ENCODE results near the gene SPTBN1. TPM values are rescaled to one million over a fixed set of nuclear protein-coding genes. Genes with fewer than 3 reads are reported as not detected.

SPTBN1 gene
- total RNA-seq, 4 donors from 2014 or later: 132 to 239 (median 195) TPM

DNA sequence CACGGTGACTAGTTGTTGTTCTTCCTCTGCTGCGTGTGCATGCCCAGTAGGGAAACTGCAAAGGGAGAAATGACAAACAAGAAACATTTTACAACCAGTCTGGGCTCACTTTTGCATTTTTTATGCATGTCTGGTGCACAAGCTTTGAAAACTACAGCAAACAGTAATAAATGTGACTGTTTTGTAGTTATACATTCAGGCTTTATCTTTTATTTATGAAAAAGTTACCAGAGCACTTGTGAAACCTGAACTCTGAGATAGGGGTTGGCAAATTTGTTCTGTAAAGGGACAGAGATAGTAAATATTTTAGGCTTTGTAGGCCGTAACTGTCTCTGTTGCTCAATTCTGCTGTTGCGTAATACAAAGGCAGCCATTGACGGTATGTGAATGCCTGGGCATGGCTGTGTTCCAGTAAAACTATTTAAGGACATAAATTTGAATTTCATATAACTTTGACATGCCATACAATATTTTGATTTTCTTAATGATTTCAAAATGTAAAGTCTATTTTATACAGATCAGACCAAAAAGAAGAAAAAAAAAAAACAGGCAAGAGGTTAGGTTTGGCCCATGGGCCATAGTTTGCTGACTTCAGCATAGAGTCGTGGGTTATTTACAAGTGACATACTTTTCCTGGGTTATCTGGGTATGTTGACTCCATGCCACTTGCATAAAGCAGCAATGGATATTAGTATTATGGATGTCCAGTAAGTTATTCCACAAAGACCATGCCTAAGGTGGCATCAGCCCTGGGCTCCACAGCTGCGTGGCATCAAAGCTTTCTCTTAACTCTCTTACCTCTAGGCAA lies 213.8 kb downstream of the SPTBN1 start:
- DNase-seq (ENCODE audit: low spot score in 2 of 2): peak in 1 of 2 donors; percentile 72
- no peak overlapping the region for H3K4me3 ChIP-seq (ENCODE audit: low read depth, poor library complexity, severe bottlenecking)
- 32 to 36% methylated on average over 7 of the region's 7 CpGs for WGBS, 2 donors
- intact Hi-C loops (cut with DNase I; ENCODE audit: low total_unique reads): loop anchor here (2.0 to 10.0 kb wide), 2 partner anchors 377 to 505 kb away; no protein-coding TSS in a partner anchor
- no peak for TF ChIP-seq POLR2A (IDR thresholded peaks at IDR 0.05)
- no peak for TF ChIP-seq CTCF (IDR thresholded peaks at IDR 0.05)

GRCh38 chr2:54670485-54671009 lies 214.4 kb downstream of the SPTBN1 start:
- no peak overlapping the region for H3K4me3 ChIP-seq (ENCODE audit: low read depth, poor library complexity, severe bottlenecking)
- TF ChIP-seq POLR2A (IDR thresholded peaks at IDR 0.05) (no peak), CTCF (IDR thresholded peaks at IDR 0.05) (no peak)
- no peak for DNase-seq (ENCODE audit: low spot score in 2 of 2)
- 87% methylated on average over 9 of the region's 9 CpGs for WGBS, 2 donors
- intact Hi-C loops (cut with DNase I; ENCODE audit: low total_unique reads): loop anchor here (2.0 kb wide), 1 partner anchor 376 kb away; no protein-coding TSS in a partner anchor

DNA sequence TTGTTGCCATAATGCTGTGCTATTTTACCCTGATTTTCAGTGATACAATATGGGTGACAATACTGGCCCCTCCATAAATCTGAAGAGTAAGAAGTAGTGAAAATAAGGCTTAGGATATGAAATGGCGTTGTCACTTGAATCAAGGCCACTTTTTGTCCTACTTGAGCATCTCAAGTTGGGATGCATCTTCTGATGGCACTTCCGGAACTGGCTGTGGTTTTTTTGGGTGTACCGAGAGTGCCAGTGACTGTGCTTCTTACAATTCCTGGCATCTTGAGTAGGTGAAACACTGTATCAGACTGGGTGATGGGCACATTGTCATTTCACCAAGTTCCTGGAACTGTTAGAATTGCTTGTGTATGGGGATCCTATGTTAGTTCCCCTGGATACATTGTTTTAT lies 214.9 kb downstream of the SPTBN1 start:
- WGBS, 2 donors: 93 to 94% methylated on average over 3 of the region's 3 CpGs

GRCh38 chr2:54671875-54672589 lies 215.9 kb downstream of the SPTBN1 start:
- no peak for DNase-seq (ENCODE audit: low spot score in 2 of 2)

More for the DNA sequence above, 214.9 kb downstream of the SPTBN1 start:
- intact Hi-C loops (cut with DNase I; ENCODE audit: low total_unique reads): loop anchor here (2.0 kb wide), 1 partner anchor 376 kb away; no protein-coding TSS in a partner anchor
- DNase-seq (ENCODE audit: low spot score in 2 of 2): no peak
- TF ChIP-seq CTCF (IDR thresholded peaks at IDR 0.05): no peak
- TF ChIP-seq POLR2A (IDR thresholded peaks at IDR 0.05): no peak
- no peak overlapping the region for H3K4me3 ChIP-seq (ENCODE audit: low read depth, poor library complexity, severe bottlenecking)

More at GRCh38 chr2:54671875-54672589, 215.9 kb downstream of the SPTBN1 start:
- intact Hi-C loops (cut with DNase I; ENCODE audit: low total_unique reads): loop anchor here (2.0 kb wide), 1 partner anchor 375 kb away; no protein-coding TSS in a partner anchor
- no peak overlapping the region for H3K4me3 ChIP-seq (ENCODE audit: low read depth, poor library complexity, severe bottlenecking)
- 75 to 81% methylated on average over 4 of the region's 4 CpGs for WGBS, 2 donors
- TF ChIP-seq CTCF (IDR thresholded peaks at IDR 0.05) (no peak), POLR2A (IDR thresholded peaks at IDR 0.05) (no peak)
